Ishikawa (cell line): ENCODE data around the gene TPCN1.

Source experiments
- CEBPB ChIP-seq: IDR thresholded peaks from 2 replicates; pipeline ENCODE4 v1.6.1; 2012
- CREB1 ChIP-seq: IDR thresholded peaks from 2 replicates; pipeline ENCODE4 v1.6.1; 2012; ENCODE audit warnings: low read depth
- EGR1 ChIP-seq: IDR thresholded peaks from 2 replicates; pipeline ENCODE4 v1.6.1; 2012
- EP300 ChIP-seq: IDR thresholded peaks from 2 replicates; pipeline ENCODE4 v1.6.1; 2012; ENCODE audit warnings: borderline replicate concordance
- FOXM1 ChIP-seq: IDR thresholded peaks from 2 replicates; pipeline ENCODE4 v1.6.1; 2012; ENCODE audit warnings: low read depth, borderline replicate concordance
- NFIC ChIP-seq: IDR thresholded peaks from 2 replicates; pipeline ENCODE4 v1.6.1; 2012
- RAD21 ChIP-seq: IDR thresholded peaks from 2 replicates; pipeline ENCODE4 v1.6.1; 2012; ENCODE audit warnings: low read depth
- TAF1 ChIP-seq: IDR thresholded peaks from 2 replicates; pipeline ENCODE4 v1.6.1; 2012; ENCODE audit warnings: low read depth, mild to moderate bottlenecking
- TCF12 ChIP-seq: IDR thresholded peaks from 2 replicates; pipeline ENCODE4 v1.6.1; 2012; ENCODE audit warnings: low read depth
- TEAD4 ChIP-seq: IDR thresholded peaks from 2 replicates; pipeline ENCODE4 v1.6.1; 2012
- YY1 ChIP-seq: IDR thresholded peaks from 2 replicates; pipeline ENCODE4 v1.6.1; 2012; ENCODE audit warnings: low read depth
- ZBTB7A ChIP-seq: IDR thresholded peaks from 2 replicates; pipeline ENCODE4 v1.6.1; 2012; ENCODE audit warnings: low read depth
- TF ChIP-seq, protein P1 (sequence below): IDR thresholded peaks from 2 replicates; pipeline ENCODE4 v1.6.1; 2012
- TF ChIP-seq, protein P2 (sequence below): IDR thresholded peaks from 2 replicates; pipeline ENCODE4 v1.6.1; 2012; ENCODE audit warnings: low read depth, mild to moderate bottlenecking
- TF ChIP-seq, protein P3 (sequence below): IDR thresholded peaks from 2 replicates; pipeline ENCODE4 v1.6.1; 2012

TPCN1 gene

DNA sequence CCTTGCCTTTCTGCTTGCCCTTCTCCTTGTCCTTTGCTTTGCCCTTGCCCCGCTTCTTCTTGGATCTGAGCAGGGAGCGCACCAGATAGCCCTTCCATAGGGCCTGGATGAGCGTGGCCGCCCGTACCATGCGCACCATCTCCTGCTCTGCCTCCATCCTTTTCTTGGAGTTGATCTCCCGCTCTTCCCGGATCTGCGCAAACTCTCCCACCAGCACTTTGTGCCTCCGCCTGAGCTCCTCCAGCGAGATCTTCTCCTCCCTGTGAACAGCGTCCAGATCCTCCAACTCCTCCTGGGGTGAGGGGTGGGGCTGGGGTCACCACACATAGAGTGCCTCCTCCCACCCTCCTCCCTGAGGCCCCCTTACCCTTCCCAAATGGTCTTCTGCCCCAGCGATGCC lies 25.7 kb upstream of the TPCN1 start:
- TF ChIP-seq ZBTB7A (no peak), YY1 (no peak), TAF1 (no peak), FOXM1 (no peak), CREB1 (no peak), TEAD4 (no peak), EGR1 (no peak), EP300 (no peak), RAD21 (no peak), CEBPB (no peak), NFIC (no peak), TCF12 (no peak)
- TF ChIP-seq, protein P1, sequence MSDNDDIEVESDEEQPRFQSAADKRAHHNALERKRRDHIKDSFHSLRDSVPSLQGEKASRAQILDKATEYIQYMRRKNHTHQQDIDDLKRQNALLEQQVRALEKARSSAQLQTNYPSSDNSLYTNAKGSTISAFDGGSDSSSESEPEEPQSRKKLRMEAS, result no peak
- TF ChIP-seq, protein P2, sequence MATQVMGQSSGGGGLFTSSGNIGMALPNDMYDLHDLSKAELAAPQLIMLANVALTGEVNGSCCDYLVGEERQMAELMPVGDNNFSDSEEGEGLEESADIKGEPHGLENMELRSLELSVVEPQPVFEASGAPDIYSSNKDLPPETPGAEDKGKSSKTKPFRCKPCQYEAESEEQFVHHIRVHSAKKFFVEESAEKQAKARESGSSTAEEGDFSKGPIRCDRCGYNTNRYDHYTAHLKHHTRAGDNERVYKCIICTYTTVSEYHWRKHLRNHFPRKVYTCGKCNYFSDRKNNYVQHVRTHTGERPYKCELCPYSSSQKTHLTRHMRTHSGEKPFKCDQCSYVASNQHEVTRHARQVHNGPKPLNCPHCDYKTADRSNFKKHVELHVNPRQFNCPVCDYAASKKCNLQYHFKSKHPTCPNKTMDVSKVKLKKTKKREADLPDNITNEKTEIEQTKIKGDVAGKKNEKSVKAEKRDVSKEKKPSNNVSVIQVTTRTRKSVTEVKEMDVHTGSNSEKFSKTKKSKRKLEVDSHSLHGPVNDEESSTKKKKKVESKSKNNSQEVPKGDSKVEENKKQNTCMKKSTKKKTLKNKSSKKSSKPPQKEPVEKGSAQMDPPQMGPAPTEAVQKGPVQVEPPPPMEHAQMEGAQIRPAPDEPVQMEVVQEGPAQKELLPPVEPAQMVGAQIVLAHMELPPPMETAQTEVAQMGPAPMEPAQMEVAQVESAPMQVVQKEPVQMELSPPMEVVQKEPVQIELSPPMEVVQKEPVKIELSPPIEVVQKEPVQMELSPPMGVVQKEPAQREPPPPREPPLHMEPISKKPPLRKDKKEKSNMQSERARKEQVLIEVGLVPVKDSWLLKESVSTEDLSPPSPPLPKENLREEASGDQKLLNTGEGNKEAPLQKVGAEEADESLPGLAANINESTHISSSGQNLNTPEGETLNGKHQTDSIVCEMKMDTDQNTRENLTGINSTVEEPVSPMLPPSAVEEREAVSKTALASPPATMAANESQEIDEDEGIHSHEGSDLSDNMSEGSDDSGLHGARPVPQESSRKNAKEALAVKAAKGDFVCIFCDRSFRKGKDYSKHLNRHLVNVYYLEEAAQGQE, result no peak
- TF ChIP-seq, protein P3, sequence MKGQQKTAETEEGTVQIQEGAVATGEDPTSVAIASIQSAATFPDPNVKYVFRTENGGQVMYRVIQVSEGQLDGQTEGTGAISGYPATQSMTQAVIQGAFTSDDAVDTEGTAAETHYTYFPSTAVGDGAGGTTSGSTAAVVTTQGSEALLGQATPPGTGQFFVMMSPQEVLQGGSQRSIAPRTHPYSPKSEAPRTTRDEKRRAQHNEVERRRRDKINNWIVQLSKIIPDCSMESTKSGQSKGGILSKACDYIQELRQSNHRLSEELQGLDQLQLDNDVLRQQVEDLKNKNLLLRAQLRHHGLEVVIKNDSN, result no peak

DNA sequence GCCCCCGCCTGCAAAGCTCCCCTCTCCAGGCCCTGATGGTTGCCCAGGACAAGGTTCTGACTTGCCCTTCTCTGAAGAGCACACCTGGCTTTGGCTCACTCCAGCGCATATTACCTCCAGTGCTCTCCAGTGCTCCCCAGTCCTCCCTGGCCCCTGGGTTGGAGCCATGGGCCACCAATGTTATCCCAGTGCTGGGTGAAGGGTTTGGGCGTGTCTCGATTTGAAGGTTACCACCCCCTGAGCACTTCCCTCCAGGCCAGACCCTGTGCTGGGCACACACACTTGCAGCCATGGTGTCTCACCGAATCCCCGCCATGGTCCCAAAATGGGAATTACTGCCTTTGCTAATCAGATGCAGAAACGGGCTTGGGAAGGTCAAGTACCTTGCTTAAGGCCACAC lies 24.7 kb upstream of the TPCN1 start:
- TF ChIP-seq RAD21 (no peak), YY1 (no peak), FOXM1 (no peak), CREB1 (no peak), NFIC (no peak), CEBPB (no peak), TEAD4 (no peak), TAF1 (no peak), EP300 (no peak), TCF12 (no peak)
- TF ChIP-seq, protein P1, result no peak

DNA sequence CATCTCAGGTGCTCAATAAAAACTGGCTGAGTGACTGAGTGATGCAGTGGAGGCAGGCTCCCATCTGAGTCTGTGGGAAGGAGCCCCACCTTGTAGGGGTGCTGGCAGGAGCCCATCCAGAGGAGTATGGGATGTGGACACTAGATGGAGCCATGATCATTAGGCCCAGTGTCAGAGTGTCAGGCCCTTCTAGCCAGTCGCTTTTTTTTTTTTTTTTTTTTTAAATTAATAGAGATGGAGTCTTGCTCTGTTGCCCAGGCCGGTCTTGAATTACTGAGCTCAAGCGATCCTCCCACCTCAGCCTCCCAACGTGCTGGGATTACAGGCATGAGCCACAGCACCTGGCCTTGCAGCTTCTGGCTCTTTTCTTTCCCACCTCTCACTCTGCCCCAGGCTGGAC lies 24.3 kb upstream of the TPCN1 start:
- TF ChIP-seq NFIC (peak; percentile 21; the same call in 1 of the 2 replicates), RAD21 (peak; percentile 84), EGR1 (no peak)

DNA sequence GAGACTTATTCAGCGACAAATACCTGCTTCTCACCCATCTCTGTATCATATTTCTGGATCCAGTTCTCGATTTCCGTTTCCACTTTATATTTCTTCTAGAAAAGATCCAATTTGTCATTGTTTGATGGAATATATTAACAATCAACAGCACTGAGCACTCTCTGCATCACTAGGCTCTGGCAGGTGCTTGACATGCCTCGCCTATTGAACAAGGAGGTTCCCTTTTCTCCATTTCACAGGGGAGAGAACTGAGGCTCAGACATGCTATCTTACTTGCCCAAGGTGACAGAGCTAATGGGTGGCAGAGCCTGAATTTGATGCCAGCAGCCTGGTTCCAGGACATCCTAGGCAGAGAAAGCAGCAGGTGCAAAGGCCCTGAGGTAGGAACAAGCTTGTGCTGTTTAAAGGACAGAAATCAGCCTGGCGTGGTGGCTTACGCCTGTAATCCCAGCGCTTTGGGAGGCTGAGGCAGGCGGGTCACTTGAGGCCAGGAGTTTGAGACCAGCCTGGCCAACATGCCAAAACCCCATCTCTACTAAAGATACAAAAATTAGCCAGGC lies 23.7 kb upstream of the TPCN1 start:
- TF ChIP-seq NFIC (no peak), CREB1 (no peak), EP300 (no peak), YY1 (no peak), TAF1 (no peak), TCF12 (no peak), TEAD4 (no peak), FOXM1 (no peak), CEBPB (no peak), EGR1 (no peak), ZBTB7A (no peak), RAD21 (no peak)
- TF ChIP-seq, protein P1, result no peak
- TF ChIP-seq, protein P2, result no peak
- TF ChIP-seq, protein P3, result no peak

DNA sequence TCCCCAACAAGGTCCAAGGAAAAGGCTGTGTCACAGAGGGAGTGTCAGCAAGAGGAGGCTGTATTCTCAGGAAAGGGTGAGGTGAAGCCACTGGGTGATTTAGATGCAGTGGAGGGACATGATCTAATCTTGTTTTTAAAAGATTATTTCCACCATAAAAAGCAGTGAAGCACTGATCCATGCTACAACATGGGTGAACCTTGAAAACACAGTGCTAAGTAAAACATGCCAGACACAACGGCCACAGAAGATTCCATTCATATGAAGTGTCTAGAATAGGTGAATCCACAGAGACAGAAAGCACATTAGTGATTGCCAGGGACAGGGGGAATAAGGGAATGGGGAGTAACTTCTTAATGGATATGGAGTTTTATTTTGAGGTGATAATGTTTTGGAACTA lies 23.0 kb upstream of the TPCN1 start:
- TF ChIP-seq CREB1, result no peak
- TF ChIP-seq, protein P1, result no peak
- TF ChIP-seq, protein P3, result no peak
- no peak for TF ChIP-seq RAD21
- no peak for TF ChIP-seq TCF12
- TF ChIP-seq ZBTB7A, result no peak
- TF ChIP-seq YY1, result no peak
- TF ChIP-seq, protein P2, result no peak
- no peak for TF ChIP-seq FOXM1
- TF ChIP-seq CEBPB, result no peak
- TF ChIP-seq EGR1, result no peak
- TF ChIP-seq TAF1, result no peak
- no peak for TF ChIP-seq EP300
